GM08714 (cell line): ENCODE data around the gene SMIM30.
A peak's percentile ranks its signal among the peaks of the same experiment; 100 is the strongest.

Source experiments
- H3K4me3 ChIP-seq: fragments of 200-500 bp; sonication (Bioruptor generic); 2 replicates; pipeline ENCODE4 v1.5.1; 2014; ENCODE audit warnings: mild to moderate bottlenecking, low read length, inconsistent platforms
- ZNF274 ChIP-seq: IDR thresholded peaks from 2 replicates; pipeline ENCODE4 v1.6.1; 2012; ENCODE audit warnings: mild to moderate bottlenecking, low read depth, low read length

SMIM30 gene

DNA sequence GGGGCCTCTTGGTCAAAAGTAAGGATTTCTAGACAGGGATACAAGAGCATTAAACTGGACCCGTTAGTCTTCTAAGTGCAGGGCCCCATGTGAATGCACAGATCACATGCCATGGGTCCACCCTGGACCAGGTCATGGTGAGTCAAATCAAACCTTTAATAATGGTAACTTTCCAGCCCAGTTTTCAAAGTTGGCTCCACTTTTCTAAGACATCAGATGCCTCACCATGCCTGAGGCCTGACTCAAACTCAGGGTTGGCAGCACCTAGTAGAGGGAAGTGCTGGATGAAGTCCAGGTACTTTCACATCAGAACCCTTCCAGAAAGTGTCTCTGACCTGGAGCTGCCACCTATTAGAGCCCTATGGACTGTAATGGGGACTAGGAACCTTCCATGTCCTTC is 9.7 kb upstream of the SMIM30 start:
- no peak overlapping the region for H3K4me3 ChIP-seq

DNA sequence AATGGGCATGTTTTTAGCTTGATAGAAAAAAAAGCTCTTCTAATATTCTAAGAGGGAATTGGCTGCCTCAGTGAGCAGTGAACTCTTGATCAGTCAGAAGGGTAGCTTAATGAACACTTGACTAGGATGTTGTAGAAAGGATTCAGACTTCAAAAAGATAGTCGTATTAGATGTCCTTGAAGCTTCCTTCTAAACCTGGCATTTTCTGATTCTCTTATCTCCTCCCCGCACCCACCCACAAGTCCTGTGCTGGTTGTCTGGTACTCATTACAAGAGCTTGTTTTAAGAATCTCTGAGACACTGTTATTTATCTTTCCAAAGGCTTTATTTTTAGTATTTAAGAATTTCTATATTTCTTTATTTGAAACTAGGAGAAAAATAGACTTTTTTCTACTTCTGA is 7.4 kb upstream of the SMIM30 start:
- H3K4me3 ChIP-seq, result no peak overlapping the region
- no peak for TF ChIP-seq ZNF274

More for the DNA sequence above, 9.7 kb upstream of the SMIM30 start:
- no peak for TF ChIP-seq ZNF274

DNA sequence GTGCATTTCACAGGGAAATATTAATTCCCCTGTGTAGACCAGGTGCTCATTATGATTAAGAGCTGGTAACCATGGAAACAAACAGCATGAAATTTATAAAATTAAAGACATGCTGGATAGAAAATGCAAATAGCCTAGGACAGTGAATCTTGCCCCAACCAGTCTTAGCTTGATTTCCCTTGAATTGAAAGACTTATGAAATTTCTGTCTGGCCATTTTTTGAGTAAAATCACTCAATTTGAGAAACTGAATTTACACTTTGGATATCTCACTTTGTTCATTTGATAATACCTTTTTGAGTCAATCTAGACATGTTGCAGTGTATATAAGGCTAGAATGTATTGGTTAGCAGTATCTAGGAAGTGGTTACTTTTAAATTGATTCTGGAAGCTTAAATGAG is 4.4 kb upstream of the SMIM30 start:
- no peak for TF ChIP-seq ZNF274
- no peak overlapping the region for H3K4me3 ChIP-seq

DNA sequence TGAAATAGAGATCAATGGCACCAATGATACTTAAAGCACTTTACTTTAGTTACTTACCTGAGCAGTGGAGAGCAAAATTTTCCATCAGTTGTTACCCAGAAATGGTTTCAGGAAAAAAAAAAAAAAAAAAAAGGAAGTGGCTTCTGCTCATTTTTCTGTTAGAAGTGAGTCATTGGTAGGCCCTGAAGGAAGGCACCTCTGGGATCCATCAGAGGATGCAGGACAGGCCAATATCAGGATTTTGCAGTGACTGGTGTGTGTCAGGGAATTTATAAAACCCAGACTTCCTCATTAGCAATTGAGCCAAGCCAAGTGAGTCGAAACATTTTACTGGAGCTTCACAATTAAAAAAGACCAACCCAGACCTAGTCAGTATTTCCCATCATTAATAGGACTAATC is 2.3 kb upstream of the SMIM30 start:
- H3K4me3 ChIP-seq, result no peak overlapping the region
- TF ChIP-seq ZNF274, result no peak

DNA sequence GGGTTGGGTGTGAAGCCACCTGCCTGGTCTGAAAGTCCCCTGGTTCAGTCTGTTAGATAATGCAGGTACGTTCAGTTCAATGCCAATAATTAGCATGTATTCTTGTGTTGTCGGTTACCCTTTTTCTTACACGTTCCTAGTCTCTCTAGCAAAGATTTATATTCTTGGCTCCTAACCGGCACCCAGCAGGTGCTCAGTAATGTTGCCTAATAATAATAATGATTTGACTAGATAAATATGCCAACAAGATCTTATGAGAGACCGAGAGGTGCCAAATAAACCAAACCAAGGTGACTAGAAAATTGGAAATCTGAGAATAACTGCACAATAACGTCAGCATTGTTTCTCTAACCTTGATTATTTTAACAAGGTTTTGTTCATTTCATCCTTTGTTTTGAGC is 1.1 kb upstream of the SMIM30 start:
- H3K4me3 ChIP-seq, result no peak overlapping the region
- no peak for TF ChIP-seq ZNF274

DNA sequence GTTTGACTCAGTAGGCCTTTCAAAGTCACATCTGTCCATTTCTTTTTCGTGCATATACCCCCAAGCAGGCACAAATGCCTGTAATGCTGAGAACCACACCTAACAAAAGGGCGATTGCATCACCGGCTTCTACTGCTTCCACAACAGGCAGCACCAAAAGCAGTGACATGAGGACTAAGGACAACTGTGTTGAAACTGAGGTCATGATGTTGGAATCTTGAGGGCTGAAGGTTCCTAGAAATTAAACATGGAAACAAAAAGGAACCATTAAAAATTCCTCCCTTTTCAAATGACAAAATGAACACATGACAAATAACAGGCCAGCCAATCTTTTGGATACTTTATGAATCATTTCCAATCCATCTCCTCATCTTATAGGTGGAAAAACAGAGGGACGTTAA is 980 bp downstream of the SMIM30 start:
- H3K4me3 ChIP-seq, result peak overlapping the region; percentile 93; the same call in 1 of the 2 replicates

DNA sequence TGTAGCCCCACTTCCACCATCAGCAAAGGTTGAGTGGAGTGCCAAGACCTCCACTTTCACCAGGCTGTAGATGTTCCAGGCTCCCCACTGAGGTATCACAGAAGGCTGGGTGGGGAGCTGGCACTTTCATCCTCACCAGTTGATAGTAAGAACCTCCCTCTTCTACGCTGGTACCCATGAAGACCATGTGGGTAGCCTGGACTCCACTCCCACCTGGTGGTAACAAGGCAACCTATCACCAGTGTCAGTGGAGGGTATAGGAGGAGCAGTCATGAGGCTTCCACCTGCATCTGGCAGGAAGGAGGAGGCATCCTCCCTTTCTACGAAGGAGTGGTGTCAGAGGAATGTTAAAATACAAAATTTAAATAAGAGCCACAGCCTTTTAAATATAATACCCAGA is 4.4 kb downstream of the SMIM30 start:
- H3K4me3 ChIP-seq, result no peak overlapping the region
- no peak for TF ChIP-seq ZNF274

DNA sequence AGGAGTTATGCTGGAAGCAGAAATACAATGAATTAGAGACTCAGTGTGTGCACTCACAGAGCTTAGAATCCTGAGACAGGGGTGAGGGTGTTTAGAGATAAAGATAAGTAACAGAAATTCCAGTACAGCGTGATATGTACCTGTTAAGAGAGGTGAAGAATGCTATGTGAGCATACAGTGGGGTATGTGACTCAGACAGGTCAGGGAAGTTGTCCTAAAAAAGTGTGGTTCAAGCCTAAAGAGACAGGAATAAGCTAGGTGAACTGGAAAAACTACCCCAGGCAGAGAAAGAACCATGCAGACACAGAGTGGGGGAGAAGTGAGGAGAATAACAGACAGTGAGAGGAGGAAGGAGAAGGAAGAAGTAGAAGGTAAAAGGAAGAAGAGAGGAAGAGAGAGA is 8.6 kb downstream of the SMIM30 start:
- no peak overlapping the region for H3K4me3 ChIP-seq
- no peak for TF ChIP-seq ZNF274

DNA sequence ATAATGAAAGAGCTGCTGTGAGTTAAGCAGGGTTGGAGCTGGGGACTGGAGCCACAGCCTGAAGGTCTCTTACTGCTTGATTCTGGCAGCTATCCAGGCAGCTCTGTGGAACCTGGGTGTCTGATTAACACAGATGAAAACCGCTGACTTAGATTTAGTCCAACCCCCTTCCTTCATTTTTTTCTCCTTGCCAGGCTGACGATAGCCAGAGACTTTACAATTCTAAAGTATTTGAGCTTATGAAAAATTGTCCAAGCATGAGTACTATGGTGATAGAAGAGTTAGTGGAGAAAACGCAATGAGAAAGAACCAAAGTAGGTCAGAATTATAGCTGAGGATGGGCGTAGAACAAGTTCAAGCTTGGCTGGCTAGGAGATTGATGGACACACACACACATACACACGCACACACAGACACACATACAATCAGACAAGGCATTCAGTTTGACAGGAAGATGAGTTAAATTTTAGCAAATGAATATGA is 18.2 kb downstream of the SMIM30 start:
- H3K4me3 ChIP-seq, result no peak overlapping the region
- no peak for TF ChIP-seq ZNF274

DNA sequence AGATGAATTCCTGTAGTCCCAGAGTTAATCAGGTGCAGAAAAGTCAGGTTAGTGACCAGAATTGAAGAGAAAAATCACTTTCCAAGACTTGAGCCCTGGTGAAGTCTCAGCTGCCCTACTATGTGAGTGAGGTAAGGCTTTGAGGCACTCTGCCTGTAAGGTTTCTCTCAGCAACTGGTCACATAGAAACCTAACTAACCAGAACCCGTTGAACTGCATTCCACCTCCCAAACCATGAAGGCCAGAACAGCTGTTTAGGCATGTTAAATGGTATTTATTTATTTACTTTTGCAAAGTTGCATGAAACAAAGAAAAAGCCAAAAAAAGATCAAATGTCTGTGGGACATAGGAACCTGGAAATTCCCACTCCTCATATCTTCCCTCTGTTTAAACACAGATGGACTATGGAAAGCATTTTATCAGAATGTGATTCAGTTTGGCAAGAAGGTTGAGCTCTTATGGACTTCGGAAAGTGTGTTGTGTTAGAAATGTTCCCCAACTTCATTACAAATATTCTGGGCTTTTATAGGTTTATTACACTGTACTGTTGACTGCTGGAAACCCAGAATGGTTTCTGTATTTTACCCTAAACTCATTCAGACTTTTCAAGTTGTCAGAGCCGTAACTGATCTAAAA is 19.0 kb downstream of the SMIM30 start:
- no peak overlapping the region for H3K4me3 ChIP-seq
- TF ChIP-seq ZNF274, result no peak

DNA sequence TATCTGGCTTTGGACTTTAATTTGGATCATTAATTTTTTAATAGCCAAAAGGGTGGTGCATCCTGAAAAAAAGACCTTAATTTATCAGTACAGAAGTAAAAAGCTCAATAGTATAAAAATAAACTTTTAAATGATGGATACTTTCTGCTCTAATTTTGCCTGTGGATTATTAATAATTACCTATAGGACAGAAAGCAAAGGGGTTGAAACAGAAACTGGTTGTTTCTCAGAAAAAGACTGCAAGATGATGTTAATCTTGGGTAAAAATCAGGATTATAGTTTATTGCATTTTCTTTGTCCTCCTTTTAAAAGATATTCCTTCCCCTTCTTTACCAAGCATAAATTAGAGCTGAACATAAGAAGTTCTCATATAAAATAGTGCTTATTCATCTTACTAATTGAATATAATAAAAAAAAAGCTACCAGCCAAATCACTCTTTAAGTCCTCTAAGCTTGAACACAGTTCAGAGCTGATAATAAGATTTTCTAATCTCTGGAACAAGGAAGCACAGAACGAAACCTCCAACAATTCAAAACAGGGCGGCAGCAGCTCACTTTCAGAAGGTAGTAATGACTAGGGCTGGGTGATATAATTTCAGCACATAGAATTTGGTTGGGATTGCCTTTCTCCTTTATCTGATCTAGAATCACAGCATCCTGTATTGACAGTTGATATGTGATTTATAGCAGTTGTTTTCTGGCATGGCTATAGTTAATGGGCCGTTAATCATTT is 23.7 kb downstream of the SMIM30 start:
- H3K4me3 ChIP-seq, result no peak overlapping the region; the same call in 1 of the 2 replicates
- TF ChIP-seq ZNF274, result no peak

DNA sequence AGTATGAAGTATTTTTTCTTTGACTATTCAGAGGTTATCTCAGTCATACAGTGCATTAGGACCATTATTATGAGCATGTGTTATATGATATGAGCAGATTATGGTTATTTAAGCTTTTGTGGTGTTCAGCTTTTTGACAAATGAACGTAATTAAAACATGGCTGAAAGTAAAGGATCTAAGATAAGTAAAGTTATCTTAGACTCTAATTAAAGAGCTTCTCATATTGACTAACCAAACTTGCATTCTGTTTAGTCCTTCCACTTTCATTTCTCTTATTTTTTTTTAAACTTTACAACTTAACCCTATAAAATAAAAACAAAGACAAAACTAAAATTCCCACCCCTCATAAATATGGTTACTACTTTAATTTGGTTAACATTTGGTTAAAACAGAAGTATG is 24.8 kb downstream of the SMIM30 start:
- no peak overlapping the region for H3K4me3 ChIP-seq
- TF ChIP-seq ZNF274, result no peak

DNA sequence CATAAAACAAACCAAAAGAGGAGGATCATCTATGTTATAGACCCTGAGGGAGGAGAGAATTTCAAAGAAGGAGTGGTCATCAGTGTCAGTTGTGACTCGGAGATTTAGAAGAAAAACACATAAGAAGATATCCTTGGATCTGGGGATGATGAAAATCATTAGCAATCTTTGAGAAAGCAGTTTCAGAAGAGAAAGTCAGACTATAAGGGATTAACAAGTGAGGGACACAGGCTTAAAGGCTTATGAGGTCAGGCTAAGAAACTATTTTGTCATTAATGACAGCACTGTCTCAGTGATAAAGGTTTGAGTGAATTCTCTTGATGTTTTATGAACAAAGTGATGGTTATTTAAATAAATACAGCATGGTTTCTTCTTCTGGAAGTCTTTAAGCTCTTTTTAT is 25.6 kb downstream of the SMIM30 start:
- no peak for TF ChIP-seq ZNF274
- no peak overlapping the region for H3K4me3 ChIP-seq

DNA sequence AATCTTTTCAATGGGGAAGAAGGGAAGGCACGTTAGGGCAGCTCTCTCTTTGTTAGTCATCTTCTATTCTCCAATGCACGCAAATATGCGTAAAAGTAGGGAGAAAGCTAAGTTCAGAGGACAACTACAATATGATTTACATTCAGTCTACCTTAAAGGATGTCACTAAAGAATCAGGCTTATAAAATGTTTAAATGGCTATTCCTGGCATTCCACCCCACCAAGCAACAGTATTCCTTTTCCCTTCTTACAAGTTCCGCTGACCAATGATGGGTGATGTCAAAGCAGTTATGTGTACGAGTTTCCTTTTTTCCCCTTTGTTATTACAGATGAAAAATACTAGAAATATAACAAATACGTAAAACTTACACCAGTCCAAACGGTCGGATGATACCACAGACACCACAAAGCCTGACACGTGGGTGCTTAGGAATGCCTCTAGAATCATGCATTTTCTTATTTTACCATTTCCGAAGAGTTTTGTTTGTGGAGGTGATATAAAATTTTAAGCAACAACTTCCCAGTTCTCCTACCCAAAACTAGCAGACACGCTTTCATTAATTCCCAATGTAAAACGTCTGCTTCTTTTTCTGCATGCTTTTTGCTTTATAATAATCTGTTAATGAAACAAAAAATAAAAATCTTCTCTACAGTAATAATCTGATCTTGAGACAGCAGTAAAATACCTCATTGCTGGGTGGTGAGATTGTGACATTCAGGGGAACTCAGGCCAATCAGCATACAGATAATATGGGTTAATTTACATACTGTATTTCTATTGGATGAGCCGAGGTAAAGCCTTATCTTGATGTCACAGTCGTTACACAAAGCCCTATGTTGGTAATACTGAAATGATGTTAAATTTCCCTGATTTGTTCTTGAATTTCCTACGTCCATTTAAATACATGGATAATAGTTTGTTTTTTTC is 31.0 kb downstream of the SMIM30 start:
- no peak for TF ChIP-seq ZNF274
- no peak overlapping the region for H3K4me3 ChIP-seq
